ENCODE data around the gene CISD1. TPM values are rescaled to one million over a fixed set of nuclear protein-coding genes. Genes with fewer than 3 reads are reported as not detected.
"Not testable (repeated sequence)": the region's sequence is repeated elsewhere in the genome, so short reads cannot be mapped to it uniquely, and the experiment has no call there.

The CISD1 gene
- total and polyA plus RNA-seq, 2 donors (not counting 1 experiment from before 2014, with no cell fraction given): 14.0 to 39.9 TPM

- Histone ChIP-seq H3K4me3 (replicated peaks in 1 of 4; ENCODE audit: control extremely low read depth in 1 of 4, insufficient read depth in 1 of 4, low read depth in 3 of 4, low read length in 4 of 4) (no peak overlapping the region), H3K9ac (ENCODE audit: insufficient read depth, low read length) (no peak overlapping the region), H3K36me3 (ENCODE audit: control insufficient read depth, insufficient read depth, low read length) (no peaks in the 10 kb centered on the region), H3K79me2 (ENCODE audit: control insufficient read depth, insufficient read depth, low read length) (peaks cover 2% of the 10 kb centered on the region), H3K27ac (ENCODE audit: insufficient read depth, low read length) (no peak overlapping the region), H2AFZ (ENCODE audit: low read length) (no peak overlapping the region), H3K27me3 (ENCODE audit: control insufficient read depth, insufficient read depth, low read length) (no peaks in the 10 kb centered on the region), H3K4me1 (ENCODE audit: control insufficient read depth, extremely low read depth, insufficient read depth, low read length) (peaks cover 3% of the 10 kb centered on the region), H4K20me1 (ENCODE audit: control insufficient read depth, extremely low read depth, insufficient read depth, low read length) (no peaks in the 10 kb centered on the region), H3K9me3 (ENCODE audit: control insufficient read depth, insufficient read depth, low read depth, low read length) (no peaks in the 10 kb centered on the region), H3K4me2 (ENCODE audit: extremely low read depth, insufficient read depth, low read length) (no peak overlapping the region)
- DNase-seq (ENCODE audit: low read depth in 2 of 2): no peak
- TF ChIP-seq EZH2 (IDR thresholded peaks at IDR 0.05; ENCODE audit: low read length, missing control alignments) (no peak), CTCF (conservative IDR thresholded peaks at IDR 0.05 in 1 of 2, IDR thresholded peaks at IDR 0.05 in 1 of 2; ENCODE audit: low read depth in 1 of 2, low read length in 2 of 2) (no peak)
These were observed 25.7 kb upstream of the CISD1 start for GRCh38 chr10:58243269-58243668.

GRCh38 chr10:58243801-58244200 lies 25.2 kb upstream of the CISD1 start:
- not testable (repeated sequence) for H3K4me1 ChIP-seq (ENCODE audit: control insufficient read depth, extremely low read depth, insufficient read depth, low read length); H3K9ac ChIP-seq (ENCODE audit: insufficient read depth, low read length); H4K20me1 ChIP-seq (ENCODE audit: control insufficient read depth, extremely low read depth, insufficient read depth, low read length); H3K4me2 ChIP-seq (ENCODE audit: extremely low read depth, insufficient read depth, low read length); H3K36me3 ChIP-seq (ENCODE audit: control insufficient read depth, insufficient read depth, low read length); H3K9me3 ChIP-seq (ENCODE audit: control insufficient read depth, insufficient read depth, low read depth, low read length); H3K27me3 ChIP-seq (ENCODE audit: control insufficient read depth, insufficient read depth, low read length); H3K27ac ChIP-seq (ENCODE audit: insufficient read depth, low read length); H3K79me2 ChIP-seq (ENCODE audit: control insufficient read depth, insufficient read depth, low read length); H3K4me3 ChIP-seq (replicated peaks in 1 of 4; ENCODE audit: control extremely low read depth in 1 of 4, insufficient read depth in 1 of 4, low read depth in 3 of 4, low read length in 4 of 4); DNase-seq (ENCODE audit: low read depth in 2 of 2); H2AFZ ChIP-seq (ENCODE audit: low read length)

GRCh38 chr10:58244242-58244641 lies 24.7 kb upstream of the CISD1 start:
- not testable (repeated sequence) for H3K79me2 ChIP-seq (ENCODE audit: control insufficient read depth, insufficient read depth, low read length); DNase-seq (ENCODE audit: low read depth in 2 of 2); H3K9ac ChIP-seq (ENCODE audit: insufficient read depth, low read length); H3K4me3 ChIP-seq (replicated peaks in 1 of 4; ENCODE audit: control extremely low read depth in 1 of 4, insufficient read depth in 1 of 4, low read depth in 3 of 4, low read length in 4 of 4); H2AFZ ChIP-seq (ENCODE audit: low read length); H3K9me3 ChIP-seq (ENCODE audit: control insufficient read depth, insufficient read depth, low read depth, low read length); H3K36me3 ChIP-seq (ENCODE audit: control insufficient read depth, insufficient read depth, low read length); H4K20me1 ChIP-seq (ENCODE audit: control insufficient read depth, extremely low read depth, insufficient read depth, low read length); H3K27me3 ChIP-seq (ENCODE audit: control insufficient read depth, insufficient read depth, low read length); H3K4me1 ChIP-seq (ENCODE audit: control insufficient read depth, extremely low read depth, insufficient read depth, low read length); H3K27ac ChIP-seq (ENCODE audit: insufficient read depth, low read length); H3K4me2 ChIP-seq (ENCODE audit: extremely low read depth, insufficient read depth, low read length)

- H3K4me3 ChIP-seq (replicated peaks in 1 of 4; ENCODE audit: control extremely low read depth in 1 of 4, insufficient read depth in 1 of 4, low read depth in 3 of 4, low read length in 4 of 4); H3K9ac ChIP-seq (ENCODE audit: insufficient read depth, low read length); H4K20me1 ChIP-seq (ENCODE audit: control insufficient read depth, extremely low read depth, insufficient read depth, low read length); H3K79me2 ChIP-seq (ENCODE audit: control insufficient read depth, insufficient read depth, low read length); H3K4me1 ChIP-seq (ENCODE audit: control insufficient read depth, extremely low read depth, insufficient read depth, low read length); H2AFZ ChIP-seq (ENCODE audit: low read length); DNase-seq (ENCODE audit: low read depth in 2 of 2); H3K9me3 ChIP-seq (ENCODE audit: control insufficient read depth, insufficient read depth, low read depth, low read length); H3K36me3 ChIP-seq (ENCODE audit: control insufficient read depth, insufficient read depth, low read length); H3K27me3 ChIP-seq (ENCODE audit: control insufficient read depth, insufficient read depth, low read length); H3K27ac ChIP-seq (ENCODE audit: insufficient read depth, low read length); H3K4me2 ChIP-seq (ENCODE audit: extremely low read depth, insufficient read depth, low read length): not testable (repeated sequence)
These were observed 24.3 kb upstream of the CISD1 start for GRCh38 chr10:58244666-58245065.
